ENCODE measurements around the gene CRIP1.

DNA sequence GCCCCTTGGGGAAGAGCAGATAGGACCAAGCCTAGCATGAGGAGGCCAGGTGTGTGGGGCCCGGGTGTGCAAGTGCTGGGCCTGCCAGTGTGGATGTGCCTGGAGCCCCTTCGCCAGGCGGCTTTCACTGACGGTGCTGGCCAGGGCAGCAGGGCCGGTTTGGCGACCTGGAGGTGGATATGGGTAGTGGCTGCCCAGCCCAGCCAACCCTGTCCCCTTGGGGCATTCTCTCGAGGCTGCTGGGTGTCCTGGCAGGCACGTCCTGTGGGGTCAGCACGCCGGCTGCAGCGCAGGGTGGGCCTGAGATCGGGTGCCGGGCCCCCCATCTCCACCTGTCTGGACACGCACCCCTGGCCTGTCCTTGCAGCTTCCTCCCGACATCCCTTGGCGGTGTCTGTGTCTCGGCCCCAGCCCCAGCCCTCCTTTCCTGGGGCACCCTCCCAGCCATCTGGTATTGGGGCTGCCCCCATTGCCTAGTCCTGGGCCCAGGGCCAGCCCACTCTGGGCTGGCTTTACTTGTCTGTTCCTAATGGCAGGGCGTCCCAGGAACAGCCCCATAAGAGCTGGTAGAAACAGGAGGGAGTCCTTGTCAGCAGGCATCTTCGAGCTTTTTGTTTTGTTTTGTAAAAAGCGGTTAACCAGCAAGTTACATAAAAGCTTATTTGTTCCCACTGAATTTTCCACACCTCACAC lies 19.3 kb upstream of the CRIP1 start:
- TF ChIP-seq, protein P1, sequence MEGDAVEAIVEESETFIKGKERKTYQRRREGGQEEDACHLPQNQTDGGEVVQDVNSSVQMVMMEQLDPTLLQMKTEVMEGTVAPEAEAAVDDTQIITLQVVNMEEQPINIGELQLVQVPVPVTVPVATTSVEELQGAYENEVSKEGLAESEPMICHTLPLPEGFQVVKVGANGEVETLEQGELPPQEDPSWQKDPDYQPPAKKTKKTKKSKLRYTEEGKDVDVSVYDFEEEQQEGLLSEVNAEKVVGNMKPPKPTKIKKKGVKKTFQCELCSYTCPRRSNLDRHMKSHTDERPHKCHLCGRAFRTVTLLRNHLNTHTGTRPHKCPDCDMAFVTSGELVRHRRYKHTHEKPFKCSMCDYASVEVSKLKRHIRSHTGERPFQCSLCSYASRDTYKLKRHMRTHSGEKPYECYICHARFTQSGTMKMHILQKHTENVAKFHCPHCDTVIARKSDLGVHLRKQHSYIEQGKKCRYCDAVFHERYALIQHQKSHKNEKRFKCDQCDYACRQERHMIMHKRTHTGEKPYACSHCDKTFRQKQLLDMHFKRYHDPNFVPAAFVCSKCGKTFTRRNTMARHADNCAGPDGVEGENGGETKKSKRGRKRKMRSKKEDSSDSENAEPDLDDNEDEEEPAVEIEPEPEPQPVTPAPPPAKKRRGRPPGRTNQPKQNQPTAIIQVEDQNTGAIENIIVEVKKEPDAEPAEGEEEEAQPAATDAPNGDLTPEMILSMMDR (IDR thresholded peaks at IDR 0.05) = no peak
- no peak for TF ChIP-seq POLR2A (IDR thresholded peaks at IDR 0.05)
- no peak for TF ChIP-seq POLR2AphosphoS5 (IDR thresholded peaks at IDR 0.05)
